ENCODE results near the gene CDK17. TPM values are rescaled to one million over a fixed set of nuclear protein-coding genes. Genes with fewer than 3 reads are reported as not detected.

The CDK17 gene
- total RNA-seq, 1 experiment from 2014 or later = 21.4 TPM

DNA sequence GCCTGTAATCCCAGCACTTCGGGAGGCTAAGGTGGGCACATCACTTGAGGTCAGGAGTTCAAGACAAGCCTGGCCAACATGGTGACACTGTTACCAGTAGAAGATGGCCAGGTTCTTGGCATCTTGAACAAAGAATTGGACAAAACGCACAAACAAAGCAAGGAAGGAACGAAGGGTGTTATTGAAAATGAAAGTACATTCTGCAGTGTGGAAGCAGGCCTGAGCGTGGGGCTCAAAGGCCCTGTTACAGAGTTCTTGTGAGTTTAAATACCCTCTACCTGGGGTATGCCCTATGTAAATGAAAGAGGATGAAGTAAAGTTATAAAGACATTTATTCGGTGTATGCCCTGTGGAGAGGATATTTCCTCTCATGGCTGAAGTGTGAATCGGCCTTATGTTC lies 20.8 kb upstream of the CDK17 start:
- DNase-seq (ENCODE audit: low read depth, low spot score) (no peak), ATAC-seq (no peak)
- H3K27ac ChIP-seq (ENCODE audit: low read depth, low read length) = no peak overlapping the region
- ChIA-PET CTCF (no interaction called here), POLR2A (no interaction called here), RAD21 (ENCODE audit: low non-redundant PET in 1 of 2, low total read pairs in 2 of 2, uncharacterized antibody in 2 of 2, unreplicated experiment in 2 of 2) (no interaction called here)
- H3K4me2 ChIP-seq (ENCODE audit: low read length) = no peak overlapping the region
- H2AFZ ChIP-seq (ENCODE audit: low read depth, low read length, poor library complexity, severe bottlenecking) = no peak overlapping the region
- H3K9ac ChIP-seq (ENCODE audit: low read length) = no peak overlapping the region
- no peaks in the 10 kb centered on the region for H3K79me2 ChIP-seq (ENCODE audit: insufficient read depth, low read length)
- H4K20me1 ChIP-seq (ENCODE audit: insufficient read depth) = no peaks in the 10 kb centered on the region
- H3K9me2 ChIP-seq (ENCODE audit: insufficient read depth) = no peaks in the 10 kb centered on the region
- H3K4me3 ChIP-seq (replicated peaks in 1 of 2; ENCODE audit: low read depth in 1 of 2, low read length in 2 of 2) = no peak overlapping the region
- BruUV-seq (replicated peaks) = no TSS peak
- no peaks in the 10 kb centered on the region for H3K27me3 ChIP-seq (ENCODE audit: insufficient read depth, low read length)
- H3K4me1 ChIP-seq (ENCODE audit: control insufficient read depth in 1 of 2, insufficient read depth in 2 of 2, low read length in 2 of 2) = peaks cover 0 to 17% of the 10 kb centered on the region in 2 experiments; a peak in 2 of 4 replicates
- TF ChIP-seq ZFX (IDR thresholded peaks at IDR 0.05) (no peak), POLR2A (IDR thresholded peaks at IDR 0.05; ENCODE audit: borderline replicate concordance, extremely low read depth, insufficient read depth, insufficient read length) (no peak), CEBPB (IDR thresholded peaks at IDR 0.05; ENCODE audit: low read depth) (no peak), ELF1 (IDR thresholded peaks at IDR 0.05; ENCODE audit: borderline replicate concordance, low read depth) (no peak), ZNF274 (IDR thresholded peaks at IDR 0.05; ENCODE audit: low read depth, low read length) (no peak), CBX3 (IDR thresholded peaks at IDR 0.05; ENCODE audit: low read depth) (no peak)
- TF ChIP-seq, protein P1, sequence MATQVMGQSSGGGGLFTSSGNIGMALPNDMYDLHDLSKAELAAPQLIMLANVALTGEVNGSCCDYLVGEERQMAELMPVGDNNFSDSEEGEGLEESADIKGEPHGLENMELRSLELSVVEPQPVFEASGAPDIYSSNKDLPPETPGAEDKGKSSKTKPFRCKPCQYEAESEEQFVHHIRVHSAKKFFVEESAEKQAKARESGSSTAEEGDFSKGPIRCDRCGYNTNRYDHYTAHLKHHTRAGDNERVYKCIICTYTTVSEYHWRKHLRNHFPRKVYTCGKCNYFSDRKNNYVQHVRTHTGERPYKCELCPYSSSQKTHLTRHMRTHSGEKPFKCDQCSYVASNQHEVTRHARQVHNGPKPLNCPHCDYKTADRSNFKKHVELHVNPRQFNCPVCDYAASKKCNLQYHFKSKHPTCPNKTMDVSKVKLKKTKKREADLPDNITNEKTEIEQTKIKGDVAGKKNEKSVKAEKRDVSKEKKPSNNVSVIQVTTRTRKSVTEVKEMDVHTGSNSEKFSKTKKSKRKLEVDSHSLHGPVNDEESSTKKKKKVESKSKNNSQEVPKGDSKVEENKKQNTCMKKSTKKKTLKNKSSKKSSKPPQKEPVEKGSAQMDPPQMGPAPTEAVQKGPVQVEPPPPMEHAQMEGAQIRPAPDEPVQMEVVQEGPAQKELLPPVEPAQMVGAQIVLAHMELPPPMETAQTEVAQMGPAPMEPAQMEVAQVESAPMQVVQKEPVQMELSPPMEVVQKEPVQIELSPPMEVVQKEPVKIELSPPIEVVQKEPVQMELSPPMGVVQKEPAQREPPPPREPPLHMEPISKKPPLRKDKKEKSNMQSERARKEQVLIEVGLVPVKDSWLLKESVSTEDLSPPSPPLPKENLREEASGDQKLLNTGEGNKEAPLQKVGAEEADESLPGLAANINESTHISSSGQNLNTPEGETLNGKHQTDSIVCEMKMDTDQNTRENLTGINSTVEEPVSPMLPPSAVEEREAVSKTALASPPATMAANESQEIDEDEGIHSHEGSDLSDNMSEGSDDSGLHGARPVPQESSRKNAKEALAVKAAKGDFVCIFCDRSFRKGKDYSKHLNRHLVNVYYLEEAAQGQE (IDR thresholded peaks at IDR 0.05; ENCODE audit: low read depth) = no peak
- no peaks in the 10 kb centered on the region for H3K9me3 ChIP-seq (ENCODE audit: control insufficient read depth in 1 of 2, insufficient read depth in 1 of 2, low read depth in 1 of 2, low read length in 2 of 2)
- intact Hi-C loops (cut with micrococcal nuclease) = no loop called here
- no peaks in the 10 kb centered on the region for H3K36me3 ChIP-seq (ENCODE audit: control insufficient read depth in 1 of 2, insufficient read depth in 2 of 2, low read length in 2 of 2)

DNA sequence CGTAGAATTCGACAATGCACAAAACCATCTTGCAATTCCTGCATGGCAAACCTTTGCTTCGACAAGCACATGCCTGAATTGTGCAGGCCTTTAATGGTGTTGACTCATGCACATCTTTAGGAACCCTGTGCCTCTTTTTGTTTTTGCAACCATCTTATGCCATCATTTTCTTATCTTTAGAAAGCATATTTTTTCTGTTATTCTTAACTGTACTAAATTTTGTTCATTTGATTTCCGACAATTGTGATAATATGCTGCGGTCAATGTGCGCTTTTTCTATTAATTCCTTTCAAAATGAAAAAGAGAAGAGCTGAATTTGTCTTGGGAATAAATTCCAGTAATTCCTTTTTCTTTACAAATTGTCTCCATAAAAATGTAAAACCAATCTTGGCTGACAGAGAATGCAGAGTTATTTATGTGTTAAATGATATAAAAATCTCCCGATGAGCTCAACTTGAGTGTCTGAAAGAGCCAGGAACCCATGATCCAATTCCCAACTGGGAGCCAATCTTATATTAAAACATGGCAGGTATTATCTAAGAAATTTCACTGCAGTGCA lies 20.1 kb upstream of the CDK17 start:
- Histone ChIP-seq H3K4me1 (ENCODE audit: control insufficient read depth in 1 of 2, insufficient read depth in 2 of 2, low read length in 2 of 2) (peaks cover 0 to 10% of the 10 kb centered on the region in 2 experiments; a peak in 2 of 4 replicates), H3K27ac (ENCODE audit: low read depth, low read length) (no peak overlapping the region), H3K9me2 (ENCODE audit: insufficient read depth) (no peaks in the 10 kb centered on the region), H3K4me3 (replicated peaks in 1 of 2; ENCODE audit: low read depth in 1 of 2, low read length in 2 of 2) (no peak overlapping the region), H3K36me3 (ENCODE audit: control insufficient read depth in 1 of 2, insufficient read depth in 2 of 2, low read length in 2 of 2) (no peaks in the 10 kb centered on the region), H3K4me2 (ENCODE audit: low read length) (no peak overlapping the region), H2AFZ (ENCODE audit: low read depth, low read length, poor library complexity, severe bottlenecking) (no peak overlapping the region), H3K9ac (ENCODE audit: low read length) (no peak overlapping the region), H3K9me3 (ENCODE audit: control insufficient read depth in 1 of 2, insufficient read depth in 1 of 2, low read depth in 1 of 2, low read length in 2 of 2) (no peaks in the 10 kb centered on the region), H3K27me3 (ENCODE audit: insufficient read depth, low read length) (no peaks in the 10 kb centered on the region), H4K20me1 (ENCODE audit: insufficient read depth) (no peaks in the 10 kb centered on the region), H3K79me2 (ENCODE audit: insufficient read depth, low read length) (no peaks in the 10 kb centered on the region)
- no TSS peak for BruUV-seq (replicated peaks)
- ATAC-seq (no peak), DNase-seq (ENCODE audit: low read depth, low spot score) (no peak)
- CTCF ChIA-PET = no interaction called here
- RAD21 ChIA-PET (ENCODE audit: low non-redundant PET in 1 of 2, low total read pairs in 2 of 2, uncharacterized antibody in 2 of 2, unreplicated experiment in 2 of 2) = no interaction called here
- POLR2A ChIA-PET = no interaction called here
- intact Hi-C loops (cut with micrococcal nuclease) = no loop called here
- TF ChIP-seq, protein P1 (IDR thresholded peaks at IDR 0.05; ENCODE audit: low read depth) = no peak
- TF ChIP-seq ZNF274 (IDR thresholded peaks at IDR 0.05; ENCODE audit: low read depth, low read length) = no peak
- TF ChIP-seq TCF7L2 (IDR thresholded peaks at IDR 0.05; ENCODE audit: borderline replicate concordance, extremely low read depth, insufficient read depth, insufficient read length) = no peak
- TF ChIP-seq RAD21 (IDR thresholded peaks at IDR 0.05; ENCODE audit: low read depth) = no peak
- no peak for TF ChIP-seq EGR1 (IDR thresholded peaks at IDR 0.05; ENCODE audit: low read depth)
- no peak for TF ChIP-seq SIN3A (IDR thresholded peaks at IDR 0.05; ENCODE audit: low read depth)
- TF ChIP-seq CBX3 (IDR thresholded peaks at IDR 0.05; ENCODE audit: low read depth) = no peak
- no peak for TF ChIP-seq FOSL1 (IDR thresholded peaks at IDR 0.05; ENCODE audit: low read depth)
- no peak for TF ChIP-seq SP1 (IDR thresholded peaks at IDR 0.05; ENCODE audit: low read depth)
- no peak for TF ChIP-seq CEBPB (IDR thresholded peaks at IDR 0.05; ENCODE audit: low read depth)
- TF ChIP-seq, protein P2, sequence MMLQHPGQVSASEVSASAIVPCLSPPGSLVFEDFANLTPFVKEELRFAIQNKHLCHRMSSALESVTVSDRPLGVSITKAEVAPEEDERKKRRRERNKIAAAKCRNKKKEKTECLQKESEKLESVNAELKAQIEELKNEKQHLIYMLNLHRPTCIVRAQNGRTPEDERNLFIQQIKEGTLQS (IDR thresholded peaks at IDR 0.05) = no peak

Data from HCT116 (cell line).